Germinal center (tissue), 1 donor: Measurements from ENCODE around the gene TXNDC15.
A peak's percentile ranks its signal among the peaks of the same experiment; 100 is the strongest.
"Not testable (repeated sequence)": the region's sequence is repeated elsewhere in the genome, so short reads cannot be mapped to it uniquely, and the experiment has no call there.

Source experiments
- DNase-seq: peaks from one replicate; pipeline ENCODE4 v3.0.0; 2012; ENCODE audit warnings: mixed read lengths, low spot score

TXNDC15 gene

DNA sequence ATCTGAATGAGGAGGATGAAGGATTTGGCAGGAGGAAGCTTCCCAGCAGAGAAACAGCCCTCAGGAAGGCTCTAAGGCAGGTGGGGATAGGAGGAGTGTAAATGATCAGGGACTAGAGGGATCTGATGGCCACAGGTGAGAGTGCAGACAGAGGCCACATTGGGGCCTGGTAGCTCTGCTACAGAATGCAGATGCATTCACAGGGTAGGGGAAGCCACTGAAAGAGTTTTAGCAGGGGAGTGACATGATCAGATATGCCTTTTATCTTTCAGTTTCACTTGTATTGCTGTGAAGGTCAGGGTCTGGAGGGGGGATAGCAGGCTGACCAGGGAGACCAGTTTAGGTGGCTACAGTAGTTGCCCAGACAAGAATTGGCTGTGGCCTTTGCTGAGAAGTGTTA lies 3.0 kb downstream of the TXNDC15 start:
- no peak for DNase-seq

DNA sequence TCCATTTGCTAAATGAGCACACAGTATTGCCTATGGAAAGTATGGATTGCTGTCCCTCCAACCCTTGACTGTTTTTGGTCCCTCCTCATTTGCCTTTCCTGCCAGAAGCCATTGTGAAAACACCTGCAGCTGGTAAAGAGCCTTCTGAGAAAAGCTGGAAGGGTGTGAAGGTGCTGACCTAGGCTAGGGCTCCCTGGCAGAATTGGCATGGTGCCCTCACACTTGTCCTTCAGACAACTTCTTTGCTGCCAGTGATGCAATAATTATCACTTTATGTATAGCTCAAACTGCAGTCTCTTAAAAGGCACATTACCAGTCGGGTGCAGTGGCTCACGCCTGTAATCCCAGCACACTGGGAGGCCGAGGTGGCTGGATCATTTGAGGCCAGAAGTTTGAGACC lies 4.2 kb downstream of the TXNDC15 start:
- no peak for DNase-seq

DNA sequence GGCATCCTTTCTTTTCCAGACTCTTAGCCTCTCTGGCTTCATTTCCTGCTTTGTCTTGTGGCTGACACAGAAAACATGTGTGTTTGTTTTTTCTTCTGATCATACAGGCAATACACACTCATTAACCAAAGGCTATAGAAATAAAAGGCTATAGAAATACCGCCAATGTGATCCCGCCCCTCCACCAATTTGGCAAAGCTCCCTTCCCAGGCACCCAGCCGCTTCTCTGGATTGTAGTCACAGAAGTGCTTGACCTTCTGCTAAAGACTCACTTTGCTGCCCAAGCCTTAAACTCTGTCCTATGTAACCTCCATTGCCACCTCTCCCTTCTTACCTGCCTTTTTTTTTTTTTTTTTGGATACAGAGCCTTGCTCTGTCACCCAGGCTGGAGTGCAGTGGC lies 5.3 kb downstream of the TXNDC15 start:
- no peak for DNase-seq

DNA sequence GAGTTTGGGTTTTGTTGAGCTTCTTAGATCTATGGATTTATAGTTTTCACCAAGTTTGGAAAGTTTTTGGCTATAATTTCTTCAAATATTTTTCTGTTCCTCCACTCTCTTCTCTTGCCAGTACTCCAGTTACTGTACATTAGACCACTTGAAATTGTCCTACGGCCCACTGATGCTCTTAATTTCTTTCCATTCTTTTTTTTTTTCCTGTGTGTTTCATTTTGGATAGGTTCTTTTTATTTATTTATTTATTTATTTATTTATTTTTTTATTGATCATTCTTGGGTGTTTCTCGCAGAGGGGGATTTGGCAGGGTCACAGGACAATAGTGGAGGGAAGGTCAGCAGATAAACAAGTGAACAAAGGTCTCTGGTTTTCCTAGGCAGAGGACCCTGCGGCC lies 6.8 kb downstream of the TXNDC15 start:
- not testable (repeated sequence) for DNase-seq

DNA sequence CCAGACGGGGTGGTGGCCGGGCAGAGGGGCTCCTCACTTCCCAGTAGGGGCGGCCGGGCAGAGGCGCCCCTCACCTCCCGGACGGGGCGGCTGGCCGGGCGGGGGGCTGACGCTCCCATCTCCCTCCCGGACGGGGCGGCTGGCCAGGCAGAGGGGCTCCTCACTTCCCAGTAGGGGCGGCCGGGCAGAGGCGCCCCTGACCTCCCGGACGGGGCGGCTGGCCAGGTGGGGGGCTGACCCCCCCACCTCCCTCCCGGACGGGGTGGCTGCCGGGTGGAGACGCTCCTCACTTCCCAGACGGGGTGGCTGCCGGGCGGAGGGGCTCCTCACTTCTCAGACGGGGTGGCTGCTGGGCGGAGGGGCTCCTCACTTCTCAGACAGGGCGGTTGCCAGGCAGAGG lies 7.5 kb downstream of the TXNDC15 start:
- not testable (repeated sequence) for DNase-seq

DNA sequence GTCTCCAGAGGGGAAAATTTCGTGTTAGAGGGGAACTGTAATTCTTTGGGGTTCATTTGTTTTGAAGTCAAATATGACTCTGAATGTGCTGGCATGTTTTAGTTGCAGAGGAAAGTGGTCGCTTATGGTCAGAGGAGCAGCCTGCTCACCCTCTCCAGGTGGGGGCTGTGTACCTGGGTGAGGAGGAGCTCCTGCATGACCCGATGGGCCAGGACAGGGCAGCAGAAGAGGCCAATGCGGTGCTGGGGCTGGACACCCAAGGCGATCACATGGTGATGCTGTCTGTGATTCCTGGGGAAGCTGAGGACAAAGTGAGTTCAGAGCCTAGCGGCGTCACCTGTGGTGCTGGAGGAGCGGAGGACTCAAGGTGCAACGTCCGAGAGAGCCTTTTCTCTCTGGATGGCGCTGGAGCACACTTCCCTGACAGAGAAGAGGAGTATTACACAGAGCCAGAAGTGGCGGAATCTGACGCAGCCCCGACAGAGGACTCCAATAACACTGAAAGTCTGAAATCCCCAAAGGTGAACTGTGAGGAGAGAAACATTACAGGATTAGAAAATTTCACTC lies 13.5 kb downstream of the TXNDC15 start:
- no peak for DNase-seq

DNA sequence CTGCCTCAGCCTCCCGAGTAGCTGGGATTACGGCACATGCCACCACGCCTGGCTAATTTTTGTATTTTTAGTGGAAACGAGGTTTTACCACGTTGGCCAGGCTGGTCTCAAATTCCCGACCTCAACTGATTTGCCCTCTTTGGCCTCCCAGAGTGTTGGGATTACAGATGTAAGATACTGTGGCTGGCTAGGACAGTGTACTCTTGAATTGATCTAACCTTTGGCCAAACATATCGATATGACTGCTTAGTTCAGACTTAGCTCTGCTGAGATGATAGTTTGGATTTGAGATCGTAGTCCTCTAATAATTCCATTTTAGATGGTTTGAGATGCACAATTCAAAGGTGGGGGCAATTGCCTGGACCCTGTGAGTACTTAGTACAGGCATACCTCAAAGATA lies 15.2 kb downstream of the TXNDC15 start:
- no peak for DNase-seq

DNA sequence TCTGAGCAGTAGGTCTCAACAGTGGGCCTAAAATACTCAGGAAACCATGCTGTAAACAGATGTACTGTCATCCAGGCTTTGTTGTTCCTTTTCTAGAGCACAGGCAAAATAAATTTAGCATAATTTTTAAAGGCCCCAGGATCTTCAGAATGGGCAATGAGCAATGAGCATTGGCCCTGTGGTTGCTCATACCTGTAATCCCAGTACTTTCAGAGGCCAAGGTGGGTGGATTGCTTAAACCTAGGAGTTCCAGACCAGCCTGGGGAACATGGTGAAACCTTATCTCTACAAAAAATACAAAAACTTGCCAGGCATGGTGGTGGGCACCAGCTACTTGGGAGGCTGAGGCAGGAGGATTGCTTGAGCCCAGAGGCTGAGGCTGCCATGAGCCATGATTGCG lies 17.3 kb downstream of the TXNDC15 start:
- no peak for DNase-seq

DNA sequence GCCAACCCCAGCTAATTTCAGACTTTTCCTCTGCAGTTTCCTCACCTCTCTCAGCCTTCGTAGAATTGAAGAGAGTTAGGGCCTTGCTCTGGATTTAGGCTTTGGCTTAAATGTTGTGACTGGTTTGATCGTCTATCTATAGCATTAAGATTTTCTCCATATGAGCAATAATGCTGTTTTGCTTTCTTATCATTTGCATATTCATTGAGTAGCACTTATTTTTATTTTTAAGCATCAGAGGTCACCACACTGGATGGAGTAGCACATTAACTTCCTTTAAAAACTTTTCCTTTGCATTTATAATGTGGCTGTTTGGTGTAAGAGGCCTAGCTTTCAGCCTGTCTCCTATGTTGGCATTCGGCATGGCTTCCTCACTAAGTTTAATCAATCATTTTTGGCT lies 18.1 kb downstream of the TXNDC15 start:
- DNase-seq, result no peak

DNA sequence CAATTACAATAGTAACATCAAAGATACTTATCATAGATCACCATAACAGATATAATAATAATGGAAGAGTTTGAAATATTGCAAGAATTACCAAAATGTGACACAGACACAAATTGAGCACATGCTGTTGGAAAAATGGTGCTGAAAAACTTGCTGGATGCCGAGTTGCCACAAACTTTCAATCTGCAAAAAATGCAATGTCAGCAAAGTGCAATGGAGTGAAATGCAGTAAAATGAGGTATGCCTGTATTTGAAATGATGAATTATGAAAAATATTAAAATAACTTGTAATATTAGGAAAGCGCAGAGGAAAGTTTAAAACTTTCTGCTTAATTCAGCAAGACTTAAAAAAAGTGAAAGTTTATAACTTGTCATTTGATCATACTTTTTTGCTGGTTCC lies 18.8 kb downstream of the TXNDC15 start:
- DNase-seq, result no peak

DNA sequence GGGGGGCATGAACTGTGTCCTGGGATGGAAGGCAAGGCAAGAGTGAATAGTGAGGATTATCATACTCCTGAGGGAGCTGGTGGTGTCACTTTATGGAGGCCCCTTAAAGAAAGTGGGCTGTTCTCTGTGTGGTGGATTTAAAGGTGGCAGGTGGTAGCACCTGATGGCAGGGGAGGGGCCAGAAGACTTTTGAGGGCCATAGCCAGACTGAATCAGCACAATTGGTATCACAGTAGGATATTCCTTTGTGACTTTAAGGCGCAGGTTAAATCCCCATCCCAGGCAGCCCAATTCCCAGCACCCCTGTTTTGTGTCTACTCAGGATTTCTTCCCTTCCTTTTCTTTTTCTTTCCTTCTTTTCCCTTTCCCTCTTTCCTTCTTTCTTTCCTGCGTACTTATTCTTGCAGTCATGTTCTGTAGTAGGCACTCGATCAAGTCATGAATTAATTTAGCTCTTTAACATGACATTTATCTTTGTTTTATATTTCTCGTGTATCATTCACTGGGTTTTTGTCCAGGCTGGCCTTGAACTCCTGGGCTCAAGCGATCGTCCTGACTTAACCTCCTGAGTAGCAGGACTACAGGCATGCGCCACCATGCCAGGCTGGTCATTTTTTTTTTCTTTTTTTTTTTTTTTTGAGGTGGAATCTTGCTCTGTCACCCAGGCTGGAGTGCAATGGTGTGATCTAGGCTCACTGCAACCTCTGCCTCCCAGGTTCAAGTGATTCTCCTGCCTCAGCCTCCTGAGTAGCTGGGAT lies 19.8 kb downstream of the TXNDC15 start:
- no peak for DNase-seq

DNA sequence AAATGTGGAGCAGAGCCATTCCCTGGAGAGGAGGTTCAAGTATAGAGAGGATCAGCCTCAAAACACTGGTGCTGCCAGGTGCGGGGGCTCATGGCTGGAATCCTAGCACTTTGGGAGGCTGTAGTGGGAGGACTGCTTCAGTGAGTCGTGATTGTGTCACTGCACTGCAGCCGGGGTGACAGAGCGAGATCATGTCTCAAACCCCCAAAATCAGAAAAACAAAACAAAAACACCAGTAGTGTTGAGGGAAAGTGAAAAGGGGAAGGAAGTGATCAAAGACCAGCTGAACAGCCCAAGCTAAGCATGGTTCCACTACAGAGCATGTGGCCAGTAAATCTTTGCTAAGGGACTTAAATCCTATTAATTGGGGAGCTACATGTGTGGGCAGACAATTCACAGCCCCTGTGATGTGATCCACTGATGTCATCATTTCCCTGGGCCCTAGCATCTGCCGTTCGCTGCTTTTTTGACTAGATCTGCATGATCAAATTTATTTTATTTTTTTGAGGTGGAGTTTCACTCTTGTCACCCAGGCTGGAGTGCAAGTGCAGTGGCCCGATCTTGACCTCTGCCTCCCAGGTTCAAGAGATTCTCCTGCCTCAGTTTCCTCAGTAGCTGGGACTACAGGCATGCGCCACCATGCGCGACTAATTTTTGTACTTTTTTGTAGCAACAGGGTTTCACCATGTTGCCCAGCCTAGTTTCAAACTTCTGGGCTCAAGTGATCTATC lies 28.1 kb downstream of the TXNDC15 start:
- DNase-seq, result peak; percentile 73

DNA sequence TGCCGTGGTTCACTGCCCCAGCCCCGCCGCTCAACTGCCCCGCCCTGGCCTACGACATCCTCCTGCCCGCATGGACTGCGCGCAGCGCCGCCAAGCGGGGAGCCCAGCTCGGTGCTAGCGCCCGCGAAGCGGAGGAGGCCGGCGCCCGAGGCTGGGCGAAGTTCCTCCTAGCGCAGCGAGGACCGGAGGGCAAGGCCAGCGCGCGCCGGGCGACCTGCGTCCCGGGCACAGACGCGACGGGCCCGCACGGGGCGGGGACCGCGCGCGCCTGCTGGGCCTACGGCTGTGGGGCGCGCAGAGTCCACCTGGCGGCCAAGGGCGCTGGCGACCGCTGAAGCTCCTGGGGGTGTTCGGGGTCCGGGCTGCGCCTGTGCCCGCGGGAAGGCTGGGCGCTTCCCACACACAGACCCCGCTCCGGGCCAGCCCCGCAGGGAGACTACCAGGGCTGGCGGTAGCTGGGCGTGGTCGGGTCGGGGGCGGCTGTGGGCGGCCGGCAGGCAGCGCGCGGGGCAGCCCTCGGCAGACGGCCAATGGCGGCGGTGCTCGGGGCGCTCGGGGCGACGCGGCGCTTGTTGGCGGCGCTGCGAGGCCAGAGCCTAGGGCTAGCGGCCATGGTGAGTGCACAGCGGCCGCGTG lies 30.6 kb downstream of the TXNDC15 start, which contains the start of gene PCBD2:
Gene PCBD2 (plus strand): TSS at position 522 of the 636 bp plus-strand sequence. CDS start 9 bp downstream, at position 531.
- DNase-seq, result peak; percentile 89

DNA sequence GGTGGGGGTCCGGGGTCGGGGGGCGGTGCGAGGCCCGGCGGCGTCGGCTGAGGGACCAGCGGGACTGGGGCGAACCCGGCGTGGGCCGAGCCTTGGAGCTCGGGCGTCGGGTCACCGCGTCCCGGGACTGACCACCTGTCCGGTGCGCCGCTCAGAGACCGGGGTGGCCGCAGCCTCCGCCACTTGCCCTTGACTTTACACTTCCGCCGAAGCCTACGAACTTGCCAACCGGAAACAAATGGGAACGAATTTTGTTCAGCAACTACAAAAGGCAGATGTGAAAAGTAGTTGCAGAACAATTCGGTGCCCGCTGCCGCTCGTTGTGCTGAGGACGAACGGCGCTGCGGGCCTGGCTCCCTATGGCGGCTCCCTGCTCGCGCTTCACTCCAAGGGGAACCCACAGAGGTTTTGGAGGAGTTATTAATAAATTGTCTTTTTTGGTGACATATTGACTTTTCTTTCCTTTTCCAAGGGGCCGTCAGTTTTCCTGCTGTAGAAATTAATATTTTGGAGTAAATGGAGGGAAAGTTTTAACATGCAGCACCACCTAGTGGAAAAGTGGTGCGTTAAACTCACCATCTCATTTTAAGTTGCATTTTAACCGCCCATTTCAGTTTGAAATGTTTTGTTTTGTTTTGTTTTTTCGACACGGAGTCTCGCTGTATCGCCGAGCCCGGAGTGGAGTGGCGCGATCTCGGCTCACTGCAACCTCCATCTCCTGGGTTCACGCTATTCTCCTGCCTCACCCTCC lies 31.2 kb downstream of the TXNDC15 start:
- peak; percentile 55 for DNase-seq

DNA sequence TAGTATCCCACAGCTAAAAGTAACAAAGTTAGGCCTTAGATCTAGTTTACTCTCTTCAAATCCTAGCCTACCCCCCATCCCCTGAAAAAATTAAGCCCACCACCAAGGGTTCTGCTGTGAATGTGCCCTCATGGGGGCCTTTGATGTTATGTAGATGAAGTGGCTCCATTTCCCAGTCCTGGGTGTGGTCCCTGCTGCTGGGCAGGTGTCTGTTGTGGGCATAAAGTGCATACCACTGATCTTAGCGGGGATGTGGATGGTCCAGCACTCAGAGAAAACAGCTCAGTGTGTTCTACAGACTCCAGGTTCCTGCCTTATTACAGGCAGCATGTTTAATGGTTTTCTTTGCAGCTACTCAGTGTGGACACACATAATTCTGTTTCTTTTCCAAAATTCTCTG lies 32.6 kb downstream of the TXNDC15 start:
- DNase-seq, result no peak

DNA sequence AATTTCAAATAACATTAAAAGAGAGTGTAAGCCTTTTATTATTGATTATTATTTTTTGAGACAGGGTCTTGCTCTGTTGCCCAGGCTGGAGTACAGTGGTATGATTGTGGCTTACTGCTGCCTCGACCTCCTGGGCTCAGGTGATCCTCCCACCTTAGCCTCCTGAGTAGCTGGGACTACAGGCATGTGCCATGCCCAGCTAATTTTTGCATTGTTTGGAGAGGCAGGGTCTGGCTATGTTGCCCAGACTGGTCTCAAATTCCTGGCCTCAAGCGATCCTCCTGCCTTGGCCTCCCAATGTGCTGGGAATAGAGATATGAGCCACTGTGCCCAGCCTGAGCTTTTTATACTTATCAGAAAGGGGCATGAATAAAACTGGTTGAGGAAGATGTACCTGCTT lies 36.6 kb downstream of the TXNDC15 start:
- DNase-seq, result not testable (repeated sequence)

DNA sequence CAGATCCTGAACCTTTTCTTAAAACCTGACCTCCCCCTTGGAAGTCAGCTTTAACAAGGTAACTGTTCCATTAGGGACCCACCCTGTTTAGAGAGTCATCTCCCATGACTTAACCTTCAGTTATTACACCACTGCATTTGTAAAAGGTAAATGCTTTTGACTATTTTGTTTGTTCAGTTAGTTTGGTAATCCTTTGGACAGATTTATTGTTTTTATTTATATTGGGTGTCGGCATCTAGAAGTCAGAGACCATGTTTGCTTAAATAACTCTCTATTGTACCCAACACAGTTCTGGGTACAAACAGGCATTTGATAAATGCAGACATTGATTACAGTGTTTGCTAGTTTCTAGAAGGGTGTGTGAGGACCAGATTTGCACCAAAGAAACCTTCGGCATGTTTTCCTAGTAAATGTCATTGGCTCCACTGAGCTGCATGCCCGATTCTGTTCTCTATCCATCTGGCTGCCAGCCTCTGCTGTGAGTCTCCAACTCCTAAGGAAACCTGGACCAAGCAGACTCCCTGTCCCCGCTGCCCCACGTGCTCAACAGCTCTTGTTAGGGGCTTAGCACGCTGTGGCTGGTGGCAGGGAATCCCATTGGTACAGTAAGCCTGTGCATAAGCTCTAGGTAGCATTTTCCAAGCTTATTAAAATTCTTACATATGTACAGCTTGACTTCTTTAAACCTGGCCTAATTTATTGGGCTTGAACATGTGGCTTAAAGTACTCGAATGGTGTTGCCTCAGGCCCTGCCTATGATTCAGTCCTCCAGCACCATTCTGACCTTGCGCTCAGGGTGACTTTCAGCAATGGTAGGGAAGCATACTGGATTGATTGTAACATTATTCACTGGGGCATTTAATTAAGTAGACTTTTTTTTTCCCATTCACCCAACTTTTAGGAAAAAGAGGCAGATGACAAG lies 37.4 kb downstream of the TXNDC15 start:
- no peak for DNase-seq

DNA sequence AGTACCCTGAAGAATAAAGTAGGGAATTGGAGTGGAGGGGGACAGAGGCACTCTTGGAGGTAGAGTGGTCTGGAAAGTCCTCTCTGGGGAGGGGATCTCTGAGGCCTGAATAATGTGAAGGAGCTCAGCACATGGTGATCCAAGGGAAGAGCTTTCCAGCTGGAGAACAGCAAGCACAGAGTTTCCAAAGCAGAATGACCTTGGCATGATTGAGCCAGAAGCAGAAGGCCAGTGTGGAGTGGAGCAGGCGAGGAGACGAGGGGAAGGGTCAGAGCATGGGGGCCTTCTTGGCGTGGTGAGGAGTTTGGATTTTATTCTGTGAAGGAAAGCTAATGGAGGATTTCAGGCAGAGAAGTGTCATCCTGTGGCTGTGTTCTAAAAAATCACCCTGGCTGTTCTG lies 39.1 kb downstream of the TXNDC15 start:
- DNase-seq, result no peak

DNA sequence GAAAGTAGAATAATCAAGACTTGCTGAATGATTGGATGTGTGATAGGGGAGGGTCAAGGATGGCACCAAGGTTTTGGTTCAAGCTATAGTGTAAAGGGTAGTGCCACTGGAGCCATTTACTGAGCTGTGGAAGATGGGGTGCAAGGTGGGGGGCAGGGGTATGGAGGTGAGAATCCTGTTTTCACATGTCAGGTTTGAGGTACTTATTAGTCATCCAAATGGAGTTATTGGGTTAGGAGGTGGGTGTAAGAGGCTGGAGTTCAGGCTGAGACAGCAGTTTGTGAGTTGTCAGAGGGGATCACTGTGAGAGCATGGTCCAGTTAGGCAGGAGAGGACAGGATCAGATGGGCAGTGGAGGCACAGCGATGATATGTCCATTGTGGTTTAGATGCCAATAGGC lies 39.6 kb downstream of the TXNDC15 start:
- no peak for DNase-seq

DNA sequence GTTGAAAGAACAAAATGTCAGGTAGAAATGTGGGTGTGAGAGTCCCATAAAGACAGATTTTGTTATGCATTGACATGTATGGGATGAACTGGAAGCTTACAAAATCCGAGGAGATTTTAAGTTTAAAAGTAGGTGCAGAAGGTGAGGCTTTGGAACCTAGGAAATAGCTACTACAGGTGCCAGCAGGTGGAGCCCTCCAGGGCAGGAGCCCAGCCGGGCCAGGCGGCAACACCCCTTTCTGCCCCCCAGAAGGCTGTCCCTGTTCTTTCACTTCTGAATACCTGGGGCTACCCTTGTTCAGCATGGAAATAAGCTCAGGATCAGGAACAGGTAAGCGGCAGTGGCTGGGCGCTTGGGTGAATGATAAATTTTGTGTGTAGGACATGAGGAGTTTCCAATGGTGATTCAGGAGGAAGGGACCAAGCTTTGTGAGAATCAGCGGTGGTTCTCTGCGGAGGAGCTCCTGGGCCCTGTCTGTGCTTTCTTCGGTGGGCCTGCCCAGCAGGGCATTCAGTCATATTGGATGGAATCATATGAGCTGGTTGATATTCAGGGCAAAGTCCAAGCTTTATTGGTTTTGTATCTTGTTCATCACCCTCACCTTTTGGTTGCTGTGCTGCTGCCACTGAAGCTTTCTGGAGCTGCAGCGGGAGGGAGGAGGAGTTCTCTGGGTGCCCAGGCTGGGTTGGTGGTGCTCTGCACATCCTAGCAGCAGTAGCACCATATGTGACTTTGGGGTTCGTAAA lies 43.1 kb downstream of the TXNDC15 start:
- peak; percentile 20 for DNase-seq
